Central memory CD8-positive, alpha-beta T cell (primary cell): ENCODE results near the gene CCBE1.
"Not testable (repeated sequence)": the region's sequence is repeated elsewhere in the genome, so short reads cannot be mapped to it uniquely, and the experiment has no call there.

Experiments
- ATAC-seq: fragments of 150-1000 bp; cut with Tn5 transposase; replicated peaks from 2 replicates; pipeline ENCODE4 v1.10.0; 2022; ENCODE audit warnings: mild to moderate bottlenecking, moderate FRiP score, moderate number of reproducible peaks; ENCODE audit not compliant: poor library complexity, severe bottlenecking; ENCODE audit errors: extremely low read depth
- DNase-seq, 2 donors: peaks; one replicate each; pipeline ENCODE4 v3.0.0; 2021; ENCODE audit warnings: low spot score in 2 of 2
- H3K27ac Mint-ChIP-seq: one replicate; pipeline ENCODE4 v1.8.0; 2022; ENCODE audit warnings: low read depth, mild to moderate bottlenecking, moderate library complexity, mixed read lengths
- H3K27me3 Mint-ChIP-seq: one replicate; pipeline ENCODE4 v1.8.0; 2022; ENCODE audit warnings: mixed read lengths
- H3K36me3 Mint-ChIP-seq: one replicate; pipeline ENCODE4 v1.8.0; 2022; ENCODE audit warnings: mild to moderate bottlenecking, moderate library complexity, mixed read lengths; ENCODE audit not compliant: insufficient read depth
- H3K4me1 Mint-ChIP-seq: one replicate; pipeline ENCODE4 v1.8.0; 2022; ENCODE audit warnings: mixed read lengths
- H3K4me3 Mint-ChIP-seq: one replicate; pipeline ENCODE4 v1.8.0; 2022; ENCODE audit warnings: mild to moderate bottlenecking, moderate library complexity, mixed read lengths
- H3K9me3 Mint-ChIP-seq: one replicate; pipeline ENCODE4 v1.8.0; 2022; ENCODE audit warnings: mixed read lengths

CCBE1 gene

DNA sequence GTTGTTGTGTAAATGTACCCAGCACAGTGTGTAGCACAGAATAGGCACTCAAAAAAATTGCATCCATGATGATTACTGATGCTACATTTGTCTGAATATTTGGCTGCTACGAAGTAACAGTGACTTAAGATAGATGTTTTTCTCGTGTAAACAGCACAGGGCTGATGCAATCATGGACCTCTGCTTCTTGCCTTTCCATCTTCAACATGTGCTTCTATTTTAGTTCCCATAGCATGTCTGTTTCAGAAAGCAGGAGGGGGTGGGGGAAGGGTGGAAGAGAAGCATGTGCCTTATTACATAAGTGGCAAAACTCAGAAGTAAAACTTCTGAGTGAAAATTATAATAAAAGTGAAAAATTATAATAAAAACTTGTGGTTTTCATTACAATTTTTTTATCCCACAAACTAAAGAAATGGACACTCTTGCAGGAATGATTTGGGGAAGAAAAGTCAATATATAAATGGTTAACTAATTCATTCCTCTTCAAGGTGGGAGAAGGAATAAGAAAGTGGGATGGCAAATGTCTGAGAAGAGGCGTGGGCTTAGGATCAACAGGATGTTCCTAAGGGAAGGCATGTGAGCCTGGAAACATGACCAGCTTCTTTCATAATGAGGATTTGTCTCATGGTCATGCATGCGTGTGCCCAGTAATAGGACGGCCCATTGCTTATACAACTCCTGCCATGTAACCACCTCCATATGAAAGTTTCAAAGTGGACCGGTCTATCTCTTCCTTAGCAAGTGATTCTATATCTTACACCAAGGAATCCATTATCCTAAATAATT, 27.2 kb downstream of the CCBE1 start:
- Mint-ChIP-seq H3K27me3 (peaks cover 9% of the 10 kb centered on the region), H3K4me3 (no peak overlapping the region), H3K4me1 (no peaks in the 10 kb centered on the region), H3K36me3 (no peaks in the 10 kb centered on the region), H3K9me3 (no peaks in the 10 kb centered on the region), H3K27ac (no peak overlapping the region)
- DNase-seq = no peak
- no peak for ATAC-seq

DNA sequence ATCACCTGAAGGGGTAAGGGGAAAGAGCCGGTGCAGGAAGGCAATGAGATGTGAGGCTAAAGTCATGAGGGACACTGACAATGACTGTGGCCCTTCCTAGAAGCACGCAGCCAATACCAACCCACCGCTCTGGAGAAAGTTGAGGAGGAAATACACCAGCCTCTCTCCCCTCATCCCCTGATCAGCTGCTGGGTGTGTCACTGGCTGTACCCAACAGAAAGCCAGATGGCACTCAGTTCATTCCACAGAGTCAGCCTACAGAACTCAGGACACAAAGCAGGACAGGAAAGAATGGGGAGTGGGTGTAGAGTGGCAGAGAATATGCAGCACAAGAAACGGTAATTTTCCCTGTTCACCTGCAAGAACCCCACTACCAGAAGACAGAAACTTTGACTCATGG, 29.7 kb downstream of the CCBE1 start:
- no peaks in the 10 kb centered on the region for H3K36me3 Mint-ChIP-seq
- H3K27ac Mint-ChIP-seq = no peak overlapping the region
- ATAC-seq (no peak), DNase-seq (no peak)
- peaks cover 9% of the 10 kb centered on the region for H3K27me3 Mint-ChIP-seq
- H3K4me3 Mint-ChIP-seq = no peak overlapping the region
- peaks cover 6% of the 10 kb centered on the region for H3K9me3 Mint-ChIP-seq
- H3K4me1 Mint-ChIP-seq = no peaks in the 10 kb centered on the region

DNA sequence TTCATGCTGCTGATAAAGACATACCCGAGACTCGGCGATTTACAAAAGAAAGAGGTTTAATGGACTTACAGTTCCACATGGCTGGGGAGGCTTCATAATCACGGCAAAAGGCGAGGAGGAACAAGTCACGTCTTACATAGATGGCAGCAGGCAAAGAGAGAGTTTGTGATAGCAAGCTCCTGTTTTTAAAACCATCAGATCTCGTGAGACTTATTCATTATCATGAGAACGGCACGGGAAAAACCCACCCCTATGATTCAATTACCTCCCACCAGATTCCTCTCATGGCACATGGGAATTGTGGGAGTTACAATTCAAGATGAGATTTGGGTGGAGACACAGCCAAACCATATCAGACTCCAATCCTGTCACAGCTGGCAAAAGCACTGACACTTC, 31.2 kb downstream of the CCBE1 start:
- H3K9me3 Mint-ChIP-seq, DNase-seq, H3K4me3 Mint-ChIP-seq, H3K27ac Mint-ChIP-seq, ATAC-seq, H3K27me3 Mint-ChIP-seq, H3K36me3 Mint-ChIP-seq, H3K4me1 Mint-ChIP-seq: not testable (repeated sequence)

DNA sequence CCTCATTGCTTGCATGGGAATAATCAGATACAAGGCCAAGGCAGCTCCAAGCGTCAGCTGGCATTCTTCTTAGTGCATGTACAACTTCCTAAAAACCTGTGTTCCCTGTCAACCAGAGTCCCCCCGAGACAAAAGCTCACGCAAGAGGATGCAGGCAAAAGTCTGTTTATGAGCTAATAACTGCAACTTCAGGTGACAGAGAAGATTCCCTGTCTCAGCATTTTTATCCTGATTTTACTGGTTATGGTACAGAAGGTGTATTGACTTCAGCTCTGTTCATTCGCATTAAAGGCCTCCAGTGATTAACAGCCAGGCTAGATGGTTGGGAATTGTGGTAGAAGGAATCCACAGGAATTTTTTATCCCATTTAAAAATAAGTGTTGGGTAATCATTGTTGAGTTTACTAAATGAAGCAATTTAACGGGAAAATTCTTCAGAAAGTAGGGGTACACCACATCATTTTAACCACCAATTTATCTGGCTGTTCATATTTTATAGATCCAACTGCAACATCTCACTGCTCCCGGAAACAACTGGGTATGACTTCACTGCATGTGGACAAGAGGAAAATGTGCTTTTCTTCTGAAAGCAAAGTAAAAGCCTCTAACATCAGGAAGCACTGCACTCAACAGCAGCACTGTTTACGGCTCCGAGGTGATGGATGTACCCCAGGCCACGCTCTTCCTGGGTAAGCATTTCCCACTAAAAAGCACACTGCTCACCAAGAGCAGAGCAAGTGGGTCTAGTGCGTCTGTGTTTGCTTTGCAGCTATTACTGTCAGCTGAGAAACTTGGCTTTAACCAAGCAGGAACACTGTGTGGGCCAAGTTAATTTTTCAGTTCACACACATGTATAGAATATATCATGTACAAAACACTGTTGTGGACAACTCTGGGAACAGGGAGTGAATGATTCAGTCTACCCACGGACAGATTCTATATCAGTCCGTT, 31.9 kb downstream of the CCBE1 start:
- no peak overlapping the region for H3K4me3 Mint-ChIP-seq
- no peak overlapping the region for H3K27ac Mint-ChIP-seq

DNA sequence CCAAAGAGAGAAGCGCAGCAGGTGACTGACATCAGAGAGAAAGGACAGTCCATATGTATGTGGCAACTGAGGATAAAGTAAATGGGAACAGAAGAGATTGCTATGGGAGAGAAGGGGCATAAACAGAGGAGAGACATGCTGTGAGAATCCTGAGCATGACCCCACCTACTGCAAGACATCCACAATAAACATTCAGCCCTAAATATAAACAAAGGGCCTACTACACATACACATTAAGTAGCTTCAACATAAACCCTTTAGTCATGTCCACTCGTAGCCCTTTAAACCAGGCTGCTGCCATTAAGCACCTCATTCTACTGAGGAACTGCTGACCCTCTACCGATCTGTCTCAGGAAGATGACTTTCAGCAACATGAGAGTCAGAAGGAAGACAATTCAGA, 32.9 kb downstream of the CCBE1 start:
- Mint-ChIP-seq H3K36me3 (no peaks in the 10 kb centered on the region), H3K27me3 (peaks cover 9% of the 10 kb centered on the region), H3K4me3 (no peak overlapping the region), H3K9me3 (peaks cover 6% of the 10 kb centered on the region), H3K4me1 (no peaks in the 10 kb centered on the region), H3K27ac (no peak overlapping the region)
- DNase-seq (no peak), ATAC-seq (no peak)

More for the DNA sequence above, 31.9 kb downstream of the CCBE1 start:
- no peaks in the 10 kb centered on the region for H3K4me1 Mint-ChIP-seq
- H3K9me3 Mint-ChIP-seq = peaks cover 6% of the 10 kb centered on the region
- no peaks in the 10 kb centered on the region for H3K36me3 Mint-ChIP-seq
- DNase-seq (no peak), ATAC-seq (no peak)
- peaks cover 9% of the 10 kb centered on the region for H3K27me3 Mint-ChIP-seq

DNA sequence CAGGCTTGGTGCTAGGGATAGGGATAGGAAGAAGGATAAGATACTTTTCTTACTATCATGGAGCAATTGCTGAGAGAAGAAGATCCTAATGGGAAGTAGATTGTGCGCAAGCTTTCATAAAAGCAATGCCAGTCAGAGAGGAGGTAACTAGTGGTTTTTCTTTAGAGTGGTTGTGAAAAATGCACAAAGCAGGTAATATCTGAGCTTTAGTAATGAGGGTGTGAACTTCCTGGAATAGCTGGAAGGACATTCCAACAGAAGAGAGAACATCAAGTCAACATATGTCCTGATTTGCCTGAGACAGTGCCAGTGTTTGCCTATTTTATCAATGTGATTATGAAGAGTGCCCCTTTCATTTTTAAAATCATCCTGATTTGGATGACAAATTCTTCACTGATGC, 34.1 kb downstream of the CCBE1 start:
- Mint-ChIP-seq H3K4me1 (no peaks in the 10 kb centered on the region), H3K9me3 (peaks cover 6% of the 10 kb centered on the region), H3K27ac (no peak overlapping the region), H3K36me3 (no peaks in the 10 kb centered on the region), H3K4me3 (no peak overlapping the region), H3K27me3 (peaks cover 9% of the 10 kb centered on the region)
- ATAC-seq (no peak), DNase-seq (no peak)

DNA sequence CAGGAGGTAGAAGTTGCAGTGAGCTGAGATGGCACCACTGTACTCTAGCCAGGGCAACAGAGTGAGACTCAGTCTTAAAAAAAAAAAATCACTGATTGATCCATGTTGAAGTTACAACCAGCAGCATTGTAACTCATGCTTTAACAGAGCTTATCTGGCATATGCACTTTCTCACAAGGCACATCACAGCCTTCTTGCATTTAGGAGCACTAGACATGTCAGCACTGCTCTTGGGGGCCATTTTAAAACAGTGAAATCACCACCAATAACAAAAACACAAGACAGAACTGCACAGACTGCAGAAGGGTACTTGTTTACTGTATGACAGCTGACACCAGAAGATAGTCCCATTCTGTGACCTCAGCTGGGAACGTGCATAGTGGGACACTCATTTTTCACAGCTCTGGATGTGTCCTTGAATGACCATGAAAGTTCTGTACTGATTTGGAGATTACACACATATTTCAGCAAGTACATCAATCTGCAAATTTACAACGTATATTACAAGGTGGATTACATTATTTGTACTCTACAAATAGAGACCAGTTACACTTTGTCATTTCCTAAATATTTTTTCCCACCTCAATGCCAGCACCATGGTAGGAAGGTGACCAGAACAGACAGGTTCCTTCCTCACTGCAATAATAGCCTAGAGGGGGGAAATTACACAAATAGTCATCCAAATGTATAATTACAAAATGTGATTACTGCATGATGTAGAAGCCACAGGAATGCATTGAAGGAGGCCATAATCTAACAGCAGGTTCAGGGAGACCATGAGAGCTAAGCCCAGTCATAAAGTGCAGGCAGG, 35.1 kb downstream of the CCBE1 start:
- DNase-seq = no peak
- no peaks in the 10 kb centered on the region for H3K36me3 Mint-ChIP-seq
- ATAC-seq = no peak

DNA sequence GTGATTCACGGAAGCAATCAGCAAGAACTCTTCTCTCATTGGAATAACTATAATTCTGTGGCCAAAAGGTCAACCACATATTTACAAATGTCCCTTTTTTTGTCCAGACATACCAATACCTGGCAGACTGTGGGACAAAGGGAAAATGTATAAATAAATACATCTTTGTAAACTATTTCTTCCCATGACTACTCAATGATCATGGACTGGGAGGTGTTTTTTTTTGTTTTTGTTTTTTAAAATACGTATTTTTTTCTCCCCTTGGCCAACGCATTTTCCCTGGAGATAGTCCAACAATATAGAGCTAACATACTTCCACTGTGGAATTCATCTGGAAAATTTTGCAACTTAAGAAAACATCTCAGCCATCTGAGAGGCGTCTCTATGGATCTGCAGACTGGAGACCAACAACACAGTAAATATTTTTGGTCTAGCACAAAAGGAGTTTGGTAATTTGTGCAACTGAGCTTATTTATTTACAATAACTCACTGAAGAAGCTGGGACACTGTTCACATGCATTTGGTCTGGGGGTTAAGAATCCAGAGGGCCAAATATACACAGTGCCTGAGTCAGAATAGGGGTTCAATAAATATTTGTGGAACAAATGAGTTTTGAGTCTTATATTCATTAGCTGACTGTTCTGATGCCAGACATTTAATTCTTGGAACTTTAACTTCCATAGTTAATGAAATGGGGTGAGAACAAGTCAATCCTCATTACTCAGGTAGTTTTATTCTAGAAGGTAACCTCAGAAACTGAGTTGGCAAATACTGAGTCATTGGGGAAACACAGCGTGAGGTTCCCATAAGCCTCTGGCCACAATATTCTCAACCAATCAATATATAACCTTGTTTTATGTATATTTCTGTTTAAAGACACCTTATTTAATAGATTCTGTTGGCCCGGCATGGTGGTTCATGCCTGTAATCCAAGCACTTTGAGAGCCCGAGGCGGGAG, 36.2 kb downstream of the CCBE1 start:
- H3K4me3 Mint-ChIP-seq = no peak overlapping the region
- DNase-seq = no peak
- no peak overlapping the region for H3K27ac Mint-ChIP-seq
- ATAC-seq = no peak
- no peaks in the 10 kb centered on the region for H3K4me1 Mint-ChIP-seq
- H3K27me3 Mint-ChIP-seq = peaks cover 7% of the 10 kb centered on the region
- peaks cover 6% of the 10 kb centered on the region for H3K9me3 Mint-ChIP-seq
- H3K36me3 Mint-ChIP-seq = no peaks in the 10 kb centered on the region

More for the DNA sequence above, 35.1 kb downstream of the CCBE1 start:
- Mint-ChIP-seq H3K4me1 (no peaks in the 10 kb centered on the region), H3K4me3 (no peak overlapping the region), H3K27me3 (peaks cover 9% of the 10 kb centered on the region), H3K27ac (no peak overlapping the region), H3K9me3 (peaks cover 6% of the 10 kb centered on the region)

DNA sequence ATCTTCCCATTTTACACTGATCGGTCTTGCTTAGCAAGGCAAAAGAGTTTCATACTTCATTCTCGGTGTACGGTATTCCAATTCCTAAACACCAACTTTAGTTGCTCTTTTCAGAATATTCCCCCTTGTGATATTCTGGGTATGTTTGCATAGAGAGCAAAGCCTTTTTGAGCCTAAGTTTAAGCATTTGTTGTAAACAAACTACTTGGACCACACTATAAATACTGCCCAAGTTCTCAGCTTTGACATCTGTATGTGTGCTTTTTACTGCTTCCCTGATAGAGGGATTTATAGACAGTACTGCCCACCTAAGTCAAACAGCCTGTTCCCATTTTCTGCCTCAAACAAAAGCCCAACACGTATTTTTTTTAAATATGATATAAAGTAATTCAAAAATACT, 36.9 kb downstream of the CCBE1 start:
- DNase-seq (no peak), ATAC-seq (no peak)
- no peaks in the 10 kb centered on the region for H3K36me3 Mint-ChIP-seq
- H3K4me1 Mint-ChIP-seq = no peaks in the 10 kb centered on the region
- no peak overlapping the region for H3K4me3 Mint-ChIP-seq
- H3K27me3 Mint-ChIP-seq = no peaks in the 10 kb centered on the region
- no peak overlapping the region for H3K27ac Mint-ChIP-seq
- peaks cover 6% of the 10 kb centered on the region for H3K9me3 Mint-ChIP-seq

DNA sequence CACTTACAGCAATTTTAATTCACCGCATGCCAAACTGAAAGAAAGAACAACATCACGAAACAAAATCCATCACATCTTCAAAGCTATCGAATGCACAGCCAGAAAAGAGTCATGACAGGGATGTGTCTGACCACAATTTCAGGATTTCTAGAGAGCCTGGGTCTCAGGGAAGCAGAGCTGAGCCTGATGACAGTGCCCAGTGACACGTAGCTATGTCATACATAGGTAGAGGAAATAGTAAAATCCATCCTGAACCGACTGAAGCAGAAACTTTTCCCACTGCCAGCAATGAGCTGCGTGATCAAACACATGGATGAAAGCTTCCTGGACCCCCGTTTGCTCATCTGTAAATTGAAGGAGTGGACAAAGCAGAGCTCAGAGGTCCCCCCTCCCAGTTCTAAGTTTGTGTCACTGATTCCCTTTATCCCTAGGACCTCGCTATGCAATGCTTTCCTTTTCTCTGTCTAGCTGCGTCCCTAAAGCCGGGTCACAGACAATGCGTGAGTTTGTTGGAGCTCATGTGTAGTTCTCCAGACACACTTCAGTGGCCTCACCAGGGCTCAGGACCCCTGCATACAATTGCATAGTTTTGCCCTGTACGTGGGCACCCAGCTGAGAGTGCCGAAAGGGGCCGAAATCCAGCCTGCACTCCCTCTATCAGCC, 37.6 kb downstream of the CCBE1 start:
- Mint-ChIP-seq H3K36me3 (no peaks in the 10 kb centered on the region), H3K4me3 (no peak overlapping the region), H3K4me1 (no peaks in the 10 kb centered on the region), H3K27me3 (no peaks in the 10 kb centered on the region), H3K27ac (no peak overlapping the region), H3K9me3 (peaks cover 6% of the 10 kb centered on the region)
- no peak for DNase-seq
- ATAC-seq = no peak

DNA sequence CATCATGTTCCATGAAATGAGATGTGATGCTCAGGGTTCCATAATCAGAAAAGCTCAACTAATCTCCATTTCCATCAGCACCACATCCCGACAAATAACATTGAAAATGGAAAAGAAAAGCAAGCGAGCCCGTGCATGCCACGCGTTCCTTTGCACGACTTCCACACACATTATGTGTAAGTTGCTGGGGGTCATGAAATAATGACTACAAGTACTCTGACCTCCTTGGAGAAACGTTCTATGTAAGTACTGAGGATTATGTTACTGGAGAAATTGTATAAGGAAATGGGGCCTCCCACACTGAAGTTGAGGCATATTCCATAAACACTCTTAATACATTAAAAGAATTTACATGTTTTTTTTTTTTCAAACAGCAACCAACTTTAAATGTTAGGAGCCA, 38.3 kb downstream of the CCBE1 start:
- Mint-ChIP-seq H3K36me3 (no peaks in the 10 kb centered on the region), H3K27ac (no peak overlapping the region), H3K4me1 (no peaks in the 10 kb centered on the region), H3K9me3 (peaks cover 6% of the 10 kb centered on the region), H3K4me3 (no peak overlapping the region), H3K27me3 (no peaks in the 10 kb centered on the region)
- DNase-seq (no peak), ATAC-seq (no peak)
